Measurements from ENCODE around the gene LTBP4.
"Not testable (repeated sequence)": the region's sequence is repeated elsewhere in the genome, so short reads cannot be mapped to it uniquely, and the experiment has no call there.

LTBP4 gene

DNA sequence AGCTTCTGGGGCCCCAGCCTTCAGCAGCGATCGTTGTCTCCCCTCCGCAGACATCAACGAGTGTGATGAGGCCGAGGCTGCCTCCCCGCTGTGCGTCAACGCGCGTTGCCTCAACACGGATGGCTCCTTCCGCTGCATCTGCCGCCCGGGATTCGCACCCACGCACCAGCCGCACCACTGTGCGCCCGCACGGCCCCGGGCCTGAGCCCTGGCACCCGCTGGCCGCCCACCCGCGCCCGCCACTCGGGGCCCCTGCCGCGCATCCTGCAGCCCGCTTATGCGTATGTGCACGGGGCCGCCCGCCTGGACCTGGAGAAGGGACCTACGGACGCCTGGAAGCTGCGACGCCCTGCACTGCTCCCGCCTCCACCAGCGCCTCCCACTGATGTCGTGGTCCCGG, 28.2 kb downstream of the LTBP4 start:
- DNase-seq (ENCODE audit: low read depth) = no peak

DNA sequence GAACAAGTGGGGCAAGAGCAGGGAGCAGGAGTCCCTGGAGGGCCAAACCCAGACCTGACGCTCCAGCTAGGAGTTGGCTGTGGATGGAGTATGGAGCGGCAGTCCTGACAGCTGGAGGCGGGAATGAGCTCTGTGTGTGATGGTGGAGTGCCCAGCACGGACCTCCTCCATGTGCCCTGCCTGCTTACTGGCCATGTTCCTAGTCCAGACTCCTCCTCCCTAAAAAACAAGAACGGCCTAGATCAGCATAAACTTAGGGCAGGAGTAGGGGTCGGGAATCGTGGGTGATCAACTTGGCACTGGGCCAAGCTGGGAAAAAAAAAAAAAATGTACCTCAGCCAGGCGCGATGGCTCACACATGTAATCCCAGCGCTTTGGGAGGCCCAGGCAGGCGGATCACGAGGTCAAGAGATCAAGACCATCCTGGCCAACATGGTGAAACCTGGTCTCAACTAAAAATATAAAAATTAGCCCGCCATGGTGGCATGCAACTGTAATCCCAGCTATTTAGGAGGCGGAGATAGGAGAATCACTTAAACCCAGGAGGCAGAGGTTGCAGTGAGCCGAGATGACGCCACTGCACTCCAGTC, 29.5 kb downstream of the LTBP4 start:
- DNase-seq (ENCODE audit: low read depth) = no peak

DNA sequence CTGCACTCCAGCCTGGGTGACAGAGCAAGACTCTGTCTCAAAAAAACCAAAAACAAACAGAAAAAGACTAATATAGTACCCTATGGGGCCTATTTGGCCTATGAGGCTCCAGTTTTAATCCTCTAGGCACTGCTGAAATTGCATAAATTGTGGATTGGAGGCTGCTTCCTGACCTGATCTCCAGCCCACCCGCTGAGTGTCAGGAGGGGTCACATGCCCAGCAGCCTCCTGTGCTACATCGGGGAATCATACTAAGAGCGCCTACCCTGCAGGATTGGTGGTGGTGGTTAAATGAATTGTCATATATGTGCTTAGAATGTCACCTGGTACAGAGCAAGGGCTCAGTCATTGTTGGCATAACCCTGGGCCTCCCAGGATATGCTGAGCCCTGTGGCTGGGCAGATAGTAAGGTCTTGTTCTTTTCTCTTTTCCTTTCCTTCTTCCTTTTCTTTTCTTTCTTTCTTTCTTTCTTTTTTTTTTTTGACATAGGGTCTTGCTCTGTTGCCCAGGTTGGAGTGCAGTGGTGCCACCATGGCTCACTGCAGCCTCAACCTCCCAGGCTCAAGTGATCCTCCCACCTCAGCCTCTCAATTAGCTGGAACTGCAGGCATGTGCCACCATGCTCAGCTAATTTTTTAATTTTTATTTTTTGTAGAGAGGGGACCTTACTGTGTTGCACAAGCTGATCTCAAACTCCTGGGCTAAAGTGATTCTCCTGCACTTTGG, 31.3 kb downstream of the LTBP4 start:
- no peak for DNase-seq (ENCODE audit: low read depth)

DNA sequence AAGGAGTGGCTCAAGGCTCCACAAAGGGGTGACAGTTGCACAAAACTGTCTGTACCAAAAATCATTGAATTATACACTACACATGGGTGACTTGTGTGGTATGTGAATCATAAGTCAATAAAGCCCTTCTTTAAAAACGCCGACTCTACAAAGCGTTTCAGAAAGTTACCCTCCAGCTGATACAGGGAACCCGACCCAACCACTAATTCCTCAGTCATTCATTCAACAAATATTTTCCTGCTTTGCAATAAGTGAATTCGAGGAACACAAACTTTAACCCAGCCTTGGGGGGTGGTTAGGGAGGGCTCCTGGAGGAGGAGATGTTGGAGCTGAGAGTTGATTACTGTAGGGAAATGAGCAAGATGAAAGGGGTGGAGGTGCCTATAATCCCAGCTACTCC, 32.0 kb downstream of the LTBP4 start:
- DNase-seq (ENCODE audit: low read depth) = no peak

DNA sequence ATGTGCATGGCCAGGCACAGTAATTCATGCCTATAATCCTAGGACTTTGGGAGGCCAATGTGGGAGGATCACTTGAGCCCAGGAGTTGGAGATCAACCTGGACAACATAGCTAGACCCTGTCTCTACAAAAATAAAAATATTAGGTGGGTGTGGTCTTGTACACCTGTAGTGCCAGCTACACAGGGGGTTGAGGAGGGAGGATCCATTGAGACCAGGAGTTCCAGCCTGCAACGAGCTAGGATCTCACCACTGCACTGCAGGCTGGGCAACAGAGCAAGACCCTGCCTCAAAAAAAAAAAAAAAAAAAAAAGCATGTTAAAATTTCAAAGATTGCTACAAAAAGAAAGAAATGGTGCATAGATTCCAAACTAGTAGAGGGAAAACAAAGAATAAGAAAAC, 37.2 kb downstream of the LTBP4 start:
- no peak for DNase-seq (ENCODE audit: low read depth)

DNA sequence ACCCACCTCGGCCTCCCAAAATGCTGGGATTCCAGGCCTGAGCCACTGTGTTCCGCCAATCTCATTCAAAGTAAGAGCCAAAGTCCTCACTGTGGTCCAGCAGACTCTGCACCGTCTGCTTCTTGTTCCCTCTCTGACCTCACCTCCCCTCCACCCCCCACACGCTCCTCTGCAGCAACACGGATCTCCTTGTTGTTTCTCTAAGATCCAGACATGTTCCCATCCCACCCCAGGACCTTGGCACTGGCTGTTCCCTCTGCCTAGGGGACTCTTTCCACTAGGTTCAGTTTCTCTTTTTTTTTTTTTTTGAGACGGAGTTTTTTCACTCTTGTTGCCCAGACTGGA, 38.4 kb downstream of the LTBP4 start:
- no peak for DNase-seq (ENCODE audit: low read depth)

DNA sequence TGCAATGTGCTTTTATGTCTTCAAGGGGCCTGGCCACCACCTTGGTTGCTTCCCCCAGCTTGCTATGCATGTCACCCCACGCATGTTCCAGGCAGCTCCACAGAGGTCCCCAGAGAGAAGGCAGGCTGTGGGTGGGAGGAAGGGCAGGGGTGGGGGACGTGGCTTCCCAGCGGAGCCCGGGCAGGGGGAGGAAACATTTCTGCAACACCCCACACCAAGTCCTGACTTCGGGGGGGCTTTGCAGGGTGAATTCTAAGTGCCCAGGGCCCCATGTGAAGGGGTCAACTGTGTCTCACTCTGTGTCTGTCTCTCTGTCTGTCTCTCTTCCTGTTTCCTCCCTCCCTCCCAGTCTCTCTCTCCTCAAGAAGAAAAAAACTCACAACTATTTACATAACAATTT, 39.6 kb downstream of the LTBP4 start:
- no peak for DNase-seq (ENCODE audit: low read depth)

DNA sequence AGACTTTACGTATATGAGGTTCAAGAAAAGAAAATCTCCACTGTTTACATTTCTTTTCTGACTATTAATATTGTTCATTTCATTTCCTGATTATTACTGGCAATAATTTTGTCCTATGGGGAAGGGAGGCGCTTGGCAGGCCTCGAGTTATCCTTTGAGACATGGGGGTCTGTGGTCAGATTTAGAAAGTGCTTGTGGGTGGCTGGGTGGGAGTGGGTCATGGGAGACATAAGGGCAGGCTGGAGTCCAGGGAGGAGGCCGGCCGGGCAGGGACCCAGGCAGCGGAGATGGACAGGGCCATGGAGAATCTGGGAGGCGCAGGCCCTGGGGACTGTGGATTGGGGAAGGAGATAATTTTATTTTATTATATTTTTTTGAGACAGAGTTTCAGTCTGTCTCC, 40.1 kb downstream of the LTBP4 start:
- no peak for DNase-seq (ENCODE audit: low read depth)

DNA sequence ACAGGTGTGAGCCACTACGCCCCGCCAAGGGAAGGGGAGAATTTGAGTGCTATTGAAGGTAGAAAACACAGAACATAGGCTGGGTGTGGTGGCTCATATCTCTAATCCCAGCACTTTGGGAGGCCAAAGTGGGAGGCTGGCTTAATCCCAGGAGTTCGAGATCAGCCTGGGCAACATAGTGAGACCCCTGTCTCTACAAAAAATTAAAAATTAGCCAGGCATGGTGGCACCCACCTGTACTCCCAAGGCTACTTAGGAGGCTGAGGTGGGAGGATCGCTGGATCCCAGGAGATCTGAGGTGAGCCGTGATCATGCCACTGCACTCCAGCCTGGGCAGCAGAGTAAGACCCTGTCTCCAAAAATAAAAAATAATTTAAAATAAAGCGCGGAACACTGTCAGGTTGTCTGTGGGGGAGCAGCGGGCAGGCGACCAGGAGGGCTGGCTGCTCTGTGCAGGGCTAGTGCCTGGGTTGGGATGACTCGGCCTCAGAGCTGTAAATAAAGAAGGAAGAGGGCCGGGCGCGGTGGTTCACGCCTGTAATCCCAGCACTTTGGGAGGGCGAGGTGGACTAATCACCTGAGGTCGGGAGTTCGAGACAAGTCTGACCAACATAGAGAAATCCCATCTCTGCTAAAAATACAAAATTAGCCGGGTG, 41.0 kb downstream of the LTBP4 start:
- DNase-seq (ENCODE audit: low read depth) = no peak

DNA sequence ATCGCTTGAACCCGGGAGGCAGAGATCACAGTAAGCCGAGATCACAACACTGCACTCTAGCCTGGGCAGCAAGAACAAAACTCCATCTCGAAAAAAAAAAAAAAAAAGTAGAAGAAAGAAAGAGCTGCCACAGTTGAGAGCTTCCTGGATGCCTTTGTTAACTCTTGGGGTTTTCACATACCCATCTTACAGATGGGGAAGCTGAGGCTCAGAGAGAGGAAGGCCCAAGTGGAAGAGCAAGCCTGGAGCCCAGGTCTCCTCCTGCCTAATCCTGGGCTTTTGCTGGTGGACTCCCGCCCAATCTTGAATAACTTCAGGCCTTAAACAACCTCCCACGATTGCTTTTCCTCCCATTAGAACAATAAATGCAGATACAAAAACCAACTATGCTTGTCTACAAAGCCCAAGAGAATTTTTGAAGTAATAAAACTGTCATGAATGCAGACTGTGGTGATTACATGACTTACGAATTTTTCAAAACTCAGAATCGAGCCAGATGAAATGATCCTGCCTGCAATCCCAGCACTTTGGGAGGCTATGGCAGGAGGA, 41.7 kb downstream of the LTBP4 start:
- no peak for DNase-seq (ENCODE audit: low read depth)

DNA sequence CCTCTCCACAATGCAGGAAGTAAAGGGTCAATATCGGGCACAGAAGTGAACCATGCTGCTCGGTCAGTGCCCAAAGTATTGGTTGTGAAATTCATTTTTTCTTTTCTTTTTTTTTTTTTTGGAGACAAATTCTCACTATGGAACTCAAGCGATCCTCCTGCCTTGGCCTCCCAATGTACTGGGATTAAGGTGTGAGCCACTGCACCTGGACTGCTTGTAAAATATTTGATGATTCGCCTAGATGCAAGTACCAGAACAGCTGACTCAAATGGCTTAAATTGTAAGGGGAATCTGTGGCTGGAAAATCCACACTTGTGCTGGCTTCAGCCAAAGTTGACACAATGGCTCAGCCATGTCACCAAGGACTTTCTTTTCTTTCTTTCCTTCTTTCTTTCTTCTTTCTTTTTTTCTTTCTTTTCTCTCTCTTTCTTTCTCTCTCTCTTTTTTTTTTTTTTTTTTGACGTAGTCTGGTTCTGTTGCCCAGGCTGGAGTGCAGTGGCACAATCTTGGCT, 45.6 kb downstream of the LTBP4 start:
- no peak for DNase-seq (ENCODE audit: low read depth)

DNA sequence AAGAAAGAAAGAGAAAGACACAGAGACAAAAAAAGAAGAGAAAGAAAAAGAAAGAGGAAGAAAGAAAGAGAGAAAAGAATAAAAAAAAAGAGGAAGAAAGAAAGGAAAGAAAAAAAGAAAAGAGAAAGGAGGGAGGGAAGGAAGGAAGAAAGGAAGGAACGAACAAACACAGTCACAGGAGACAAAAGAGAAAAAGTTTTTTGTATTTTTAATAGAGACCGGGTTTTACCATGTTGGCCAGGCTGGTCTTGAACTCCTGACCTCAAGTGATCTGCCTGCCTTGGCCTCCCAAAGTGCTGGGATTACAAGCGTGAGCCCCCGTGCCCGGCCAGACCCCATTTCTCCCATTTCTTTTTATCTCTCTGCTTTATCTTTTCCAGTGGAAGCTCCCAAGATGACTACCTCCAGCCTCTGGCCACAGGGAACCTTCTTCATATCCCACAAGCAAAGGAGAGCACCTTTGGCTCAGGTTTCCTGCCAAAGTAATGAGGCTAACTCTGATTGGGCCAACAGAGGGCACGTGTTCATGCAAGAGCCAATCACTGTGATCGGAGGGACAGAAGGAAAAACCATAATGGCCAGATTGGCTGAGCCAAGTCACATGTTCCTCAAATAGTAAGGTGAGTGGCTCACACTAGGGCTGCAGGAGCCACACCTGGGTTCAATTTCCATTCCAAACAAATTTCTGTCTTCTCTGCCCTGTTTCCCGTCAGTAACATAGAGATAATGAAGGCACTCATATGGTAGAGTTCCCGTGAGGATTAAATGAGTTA, 48.9 kb downstream of the LTBP4 start:
- DNase-seq (ENCODE audit: low read depth) = not testable (repeated sequence)

DNA sequence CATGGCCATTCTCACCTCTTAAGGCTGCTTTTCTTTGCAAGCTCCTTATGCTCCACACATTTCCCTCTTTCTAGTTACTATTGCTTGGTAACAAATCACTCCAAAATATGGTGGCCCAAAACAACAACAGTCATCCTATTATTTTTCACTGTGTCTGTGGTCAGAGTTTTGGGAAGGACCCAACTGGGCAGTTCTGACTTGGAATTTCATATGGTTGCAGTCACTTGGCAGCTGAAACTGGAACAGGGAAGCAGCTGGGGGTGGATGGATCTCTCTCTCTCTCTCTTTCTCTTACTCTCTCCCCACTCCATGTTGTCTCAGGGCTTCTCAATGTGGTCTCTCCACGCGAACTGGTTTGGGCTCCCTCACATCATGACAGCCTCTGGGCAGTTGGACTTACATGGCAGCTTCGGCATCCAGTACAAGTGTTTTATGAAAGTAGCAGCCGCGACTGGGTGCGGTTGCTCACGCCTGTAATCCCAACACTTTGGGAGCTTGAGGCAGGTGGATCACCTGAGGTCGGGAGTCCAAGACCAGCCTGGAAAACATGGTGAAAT, 49.7 kb downstream of the LTBP4 start:
- no peak for DNase-seq (ENCODE audit: low read depth)

DNA sequence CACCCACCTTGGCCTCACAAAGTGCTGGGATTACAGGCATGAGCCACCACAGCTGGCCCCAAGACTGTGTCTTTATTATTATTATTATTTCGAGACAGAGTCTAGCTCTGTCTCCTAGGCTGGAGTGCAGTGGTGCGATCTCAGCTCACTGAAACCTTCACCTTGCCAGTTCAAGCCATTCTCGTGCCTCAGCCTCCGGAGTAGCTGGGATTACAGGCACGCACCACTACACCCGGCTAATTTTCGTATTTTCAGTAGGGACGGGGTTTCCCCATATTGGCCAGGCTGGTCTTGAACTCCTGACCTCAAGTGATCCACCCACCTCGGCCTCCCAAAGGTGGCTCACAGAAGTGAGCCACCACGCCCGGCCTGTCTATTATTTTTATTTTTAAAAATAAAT, 51.1 kb downstream of the LTBP4 start:
- not testable (repeated sequence) for DNase-seq (ENCODE audit: low read depth)

DNA sequence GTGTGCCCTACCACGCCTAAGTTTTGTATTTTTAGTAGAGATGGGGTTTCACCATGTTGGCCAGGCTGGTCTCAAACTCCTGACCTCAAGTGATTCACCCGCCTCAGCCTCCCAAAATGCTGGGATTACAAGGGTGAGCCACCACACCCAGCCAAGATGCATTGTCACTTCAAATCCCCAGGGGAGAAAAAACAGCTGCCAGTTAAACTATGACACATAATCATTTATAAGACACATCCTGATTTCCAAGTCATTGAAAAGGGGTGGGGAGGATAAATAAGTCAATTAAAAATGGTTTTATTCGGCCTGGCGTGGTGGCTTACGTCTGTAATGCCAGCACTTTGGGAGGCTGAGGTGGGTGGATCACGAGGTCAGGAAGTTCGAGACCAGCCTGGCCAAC, 54.5 kb downstream of the LTBP4 start:
- DNase-seq (ENCODE audit: low read depth) = not testable (repeated sequence)

DNA sequence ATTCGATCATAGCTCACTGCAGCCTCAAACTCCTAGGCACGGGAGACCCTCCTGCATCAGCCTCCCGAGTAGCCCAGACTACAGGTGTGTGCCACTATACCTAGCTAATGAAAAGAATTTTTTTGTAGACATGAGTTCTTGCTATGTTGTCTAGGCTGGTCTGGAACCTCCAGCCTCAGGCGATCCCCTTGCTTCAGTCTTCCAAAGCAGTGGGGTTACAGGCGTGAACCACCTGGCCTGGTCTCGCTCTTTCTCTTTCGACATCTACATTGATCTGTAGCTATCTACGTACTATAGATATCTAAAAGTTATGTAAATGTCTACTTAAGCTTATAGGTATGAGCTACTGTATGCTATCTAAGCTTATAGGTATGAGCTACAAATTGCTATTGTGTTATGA, 56.9 kb downstream of the LTBP4 start:
- DNase-seq (ENCODE audit: low read depth) = no peak

DNA sequence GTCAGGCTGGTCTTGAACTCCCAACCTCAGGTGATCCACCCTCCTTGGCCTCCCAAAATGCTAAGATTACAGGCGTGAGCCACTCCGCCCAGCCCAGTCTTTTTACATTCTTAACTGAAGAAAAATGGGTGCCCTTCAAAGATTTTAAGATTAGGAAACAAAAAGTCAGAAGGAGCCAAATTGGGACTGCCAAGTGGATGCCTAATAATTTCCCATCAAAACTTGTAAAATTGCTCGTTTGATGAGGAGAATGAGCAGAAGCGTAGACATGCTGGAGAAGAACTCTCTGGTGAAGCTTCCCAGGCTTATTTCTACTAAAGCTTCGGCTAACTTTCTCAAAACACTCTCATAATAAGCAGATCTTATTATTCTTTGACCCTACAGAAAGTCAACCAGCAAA, 57.9 kb downstream of the LTBP4 start:
- DNase-seq (ENCODE audit: low read depth) = no peak

DNA sequence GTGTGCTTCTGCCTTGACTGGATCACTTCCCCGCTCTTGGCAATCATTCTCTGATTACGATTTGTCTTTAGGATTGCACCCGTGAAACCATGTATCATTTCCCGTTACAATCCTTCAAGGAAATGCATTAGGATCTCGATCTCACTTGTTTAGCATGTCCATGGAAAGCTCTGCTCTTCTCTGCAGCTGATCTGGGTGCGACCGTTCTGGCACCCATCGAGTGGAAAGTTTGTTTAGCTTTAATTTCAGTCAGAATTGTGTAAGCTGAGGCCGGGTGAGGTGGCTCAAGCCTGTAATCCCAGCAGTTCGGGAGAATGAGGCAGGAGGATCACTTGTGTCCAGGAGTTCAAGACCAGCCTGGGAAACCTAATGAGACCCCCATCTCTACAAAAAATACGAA, 58.4 kb downstream of the LTBP4 start:
- DNase-seq (ENCODE audit: low read depth) = no peak

DNA sequence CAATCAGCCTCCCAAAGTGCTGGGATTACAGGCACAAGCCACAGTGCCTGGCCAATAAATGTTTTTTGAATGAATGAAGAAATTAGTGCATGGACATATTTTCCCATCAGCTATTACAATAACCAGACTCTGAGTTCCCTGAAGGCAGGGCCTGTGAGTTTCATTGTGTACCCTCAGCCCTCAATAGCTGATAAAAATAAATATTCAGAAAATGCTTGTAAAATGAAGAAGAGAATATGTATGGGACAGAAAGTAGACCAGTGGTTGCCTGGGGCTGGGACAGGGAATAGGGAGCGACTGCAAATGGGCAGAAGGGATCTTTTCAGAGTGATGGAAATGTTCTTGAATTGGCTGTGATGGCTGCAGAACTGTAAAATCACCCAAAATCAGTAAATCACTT, 60.4 kb downstream of the LTBP4 start:
- no peak for DNase-seq (ENCODE audit: low read depth)

DNA sequence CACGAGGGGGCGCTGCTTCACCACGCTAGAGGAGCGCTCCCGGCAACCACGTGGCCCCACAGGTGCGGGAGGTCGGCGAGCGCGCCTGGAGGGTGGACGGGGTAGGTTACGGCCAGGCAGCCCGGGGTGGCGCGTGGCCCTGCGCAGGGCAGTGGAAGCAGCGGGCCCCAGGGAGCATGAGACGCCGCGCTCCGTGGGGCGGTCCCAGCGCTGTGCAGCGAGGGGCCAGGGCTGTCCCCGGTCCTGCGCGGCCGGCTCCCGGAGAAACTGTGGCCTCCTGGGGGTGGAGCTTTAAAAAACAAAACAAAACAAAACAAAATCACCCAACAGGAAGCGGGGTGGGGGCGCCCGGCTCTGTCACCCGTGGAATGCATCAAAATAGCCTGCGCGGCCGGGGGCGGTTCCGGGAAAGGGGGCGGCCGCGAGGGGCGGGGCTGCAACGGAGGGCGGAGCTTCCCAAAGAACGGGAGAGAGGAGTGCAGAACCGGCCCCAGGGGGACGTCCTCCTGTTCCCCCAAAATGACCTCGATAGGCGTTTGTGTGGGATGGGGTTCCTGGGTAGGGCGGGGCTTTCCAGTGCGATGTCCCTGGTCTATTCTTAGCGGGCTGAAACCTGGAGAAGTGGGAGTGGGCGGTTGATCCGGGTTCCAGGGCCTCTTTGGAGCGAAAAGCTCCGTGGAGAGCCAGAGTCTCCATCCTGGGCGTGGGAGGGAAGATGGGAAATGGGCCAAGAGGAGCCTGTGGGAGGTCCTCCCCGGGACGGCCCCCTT, 61.9 kb downstream of the LTBP4 start:
- peak; percentile 96 for DNase-seq (ENCODE audit: low read depth)

Measured in stimulated activated CD8-positive, alpha-beta memory T cell treated with anti-CD3 and anti-CD28 coated beads, Interleukin-15, amount 100 ng/mL, for 24 hours (primary cell).